ENCODE results near the gene ATP6V1F.

GRCh38 chr7:128912281-128912680, 49.6 kb downstream of the ATP6V1F start:
- no peak for TF ChIP-seq JUND (IDR thresholded peaks at IDR 0.05)
- TF ChIP-seq POLR2A (IDR thresholded peaks at IDR 0.05; ENCODE audit: borderline replicate concordance, extremely low read depth, insufficient read depth, insufficient read length) = no peak
- TF ChIP-seq EZH2 (IDR thresholded peaks at IDR 0.05) = no peak
- no peak for TF ChIP-seq CTCF (IDR thresholded peaks at IDR 0.05 in 2 of 3, conservative IDR thresholded peaks at IDR 0.05 in 1 of 3; ENCODE audit: borderline replicate concordance in 1 of 3, insufficient read depth in 1 of 3, low read depth in 2 of 3, low read length in 2 of 3)
- TF ChIP-seq EZH2phosphoT487 (IDR thresholded peaks at IDR 0.05; ENCODE audit: borderline replicate concordance) = no peak
- TF ChIP-seq TCF7L2 (IDR thresholded peaks at IDR 0.05; ENCODE audit: borderline replicate concordance, extremely low read depth, insufficient read depth, insufficient read length) = no peak
- no peak for TF ChIP-seq CEBPB (IDR thresholded peaks at IDR 0.05; ENCODE audit: low read depth)
- TF ChIP-seq YY1 (IDR thresholded peaks at IDR 0.05; ENCODE audit: extremely low read depth, insufficient replicate concordance, low read depth, low read length) = no peak
